NCI-H146 treated with DMSO at 0.1 percent for 48 hours (cell line): ENCODE results near the gene TNFAIP2.
"Not testable (repeated sequence)": the region's sequence is repeated elsewhere in the genome, so short reads cannot be mapped to it uniquely, and the experiment has no call there.

Source experiments
- DNase-seq: peaks from one replicate; lab custom pipeline; 2025; ENCODE audit not compliant: unreplicated experiment; lab: John Stamatoyannopoulos, UW

Gene TNFAIP2

GRCh38 chr14:103149351-103150237 is 26.3 kb downstream of the TNFAIP2 start:
- DNase-seq = no peak

DNA sequence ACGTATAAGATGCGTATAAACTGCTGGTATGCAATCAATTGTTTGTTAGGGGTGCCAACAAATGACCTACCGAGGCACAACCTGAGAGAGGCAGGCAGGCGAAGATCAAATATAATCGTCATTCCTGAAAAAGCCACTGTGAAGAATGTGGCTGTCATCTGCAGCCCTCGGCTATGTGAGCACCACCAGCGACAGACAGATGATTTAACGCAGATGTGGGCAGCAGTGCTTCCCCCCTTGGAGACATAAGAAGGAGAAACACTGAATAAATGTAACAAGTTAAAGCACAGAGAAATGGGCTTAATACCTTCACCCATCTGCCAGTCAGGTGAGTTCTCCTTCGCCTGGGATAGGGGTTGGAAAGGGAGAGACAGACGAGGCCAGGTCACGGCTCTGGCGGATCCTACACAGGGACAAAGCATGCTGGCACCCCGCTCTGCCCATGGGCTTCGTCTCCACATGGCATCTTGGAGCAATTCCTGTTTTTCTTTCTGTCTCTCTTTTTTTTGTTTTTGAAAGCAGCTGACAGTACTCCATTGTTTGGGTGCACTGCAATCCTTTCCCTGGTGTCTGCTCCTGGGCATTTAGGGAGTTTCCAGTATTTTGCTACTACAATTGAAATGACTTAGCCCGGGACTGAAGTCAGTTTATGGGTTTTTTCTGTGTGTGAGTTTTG is 28.1 kb downstream of the TNFAIP2 start:
- DNase-seq = no peak

- DNase-seq = no peak
These were observed 31.7 kb downstream of the TNFAIP2 start for GRCh38 chr14:103155010-103155409.

DNA sequence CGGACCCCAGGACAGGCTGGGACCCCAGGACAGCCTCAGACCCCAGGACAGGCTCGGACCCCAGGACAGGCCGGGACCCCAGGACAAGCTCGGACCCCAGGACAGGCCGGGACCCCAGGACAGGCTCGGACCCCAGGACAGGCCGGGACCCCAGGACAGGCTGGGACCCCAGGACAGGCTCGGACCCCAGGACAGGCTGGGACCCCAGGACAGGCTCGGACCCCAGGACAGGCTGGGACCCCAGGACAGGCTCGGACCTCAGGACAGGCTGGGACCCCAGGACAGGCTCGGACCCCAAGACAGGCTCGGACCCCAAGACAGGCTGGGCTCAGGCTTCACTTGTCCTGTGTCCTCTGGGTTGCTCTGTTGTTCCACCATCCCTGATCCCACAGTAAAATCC is 32.2 kb downstream of the TNFAIP2 start:
- not testable (repeated sequence) for DNase-seq

DNA sequence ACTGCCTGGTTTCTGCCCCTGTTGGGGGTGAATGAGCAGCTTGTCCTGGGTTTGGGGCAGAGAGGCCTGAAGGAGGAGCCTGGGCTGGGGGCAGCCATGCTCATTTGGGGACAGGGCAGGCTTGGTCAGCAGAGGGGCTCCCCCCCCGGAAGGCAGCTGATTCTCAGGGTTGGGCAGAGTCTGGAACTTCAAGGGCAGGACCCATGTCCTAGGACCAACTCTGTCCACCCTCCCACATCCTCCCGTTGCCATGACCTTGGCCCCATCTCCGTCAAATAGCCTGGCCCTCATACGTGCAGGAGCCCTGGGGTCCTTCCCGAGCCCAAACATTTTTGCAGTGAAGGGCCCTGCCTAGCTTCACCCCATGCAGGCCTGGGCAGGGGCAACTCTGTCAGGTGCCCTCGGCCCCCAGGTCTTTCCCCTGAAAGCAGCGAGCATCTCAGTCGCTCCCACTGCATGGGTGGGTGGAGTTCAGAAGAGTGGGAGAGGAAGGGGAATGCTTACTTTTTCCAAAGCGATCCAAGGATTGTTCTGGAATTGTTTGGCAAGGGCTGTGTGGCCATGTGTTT is 32.6 kb downstream of the TNFAIP2 start:
- DNase-seq = no peak

GRCh38 chr14:103156651-103157378 is 33.6 kb downstream of the TNFAIP2 start:
- no peak for DNase-seq

- no peak for DNase-seq
These were observed 34.7 kb downstream of the TNFAIP2 start for GRCh38 chr14:103157969-103158368.

- no peak for DNase-seq
These were observed 35.4 kb downstream of the TNFAIP2 start for GRCh38 chr14:103158688-103159087.

DNA sequence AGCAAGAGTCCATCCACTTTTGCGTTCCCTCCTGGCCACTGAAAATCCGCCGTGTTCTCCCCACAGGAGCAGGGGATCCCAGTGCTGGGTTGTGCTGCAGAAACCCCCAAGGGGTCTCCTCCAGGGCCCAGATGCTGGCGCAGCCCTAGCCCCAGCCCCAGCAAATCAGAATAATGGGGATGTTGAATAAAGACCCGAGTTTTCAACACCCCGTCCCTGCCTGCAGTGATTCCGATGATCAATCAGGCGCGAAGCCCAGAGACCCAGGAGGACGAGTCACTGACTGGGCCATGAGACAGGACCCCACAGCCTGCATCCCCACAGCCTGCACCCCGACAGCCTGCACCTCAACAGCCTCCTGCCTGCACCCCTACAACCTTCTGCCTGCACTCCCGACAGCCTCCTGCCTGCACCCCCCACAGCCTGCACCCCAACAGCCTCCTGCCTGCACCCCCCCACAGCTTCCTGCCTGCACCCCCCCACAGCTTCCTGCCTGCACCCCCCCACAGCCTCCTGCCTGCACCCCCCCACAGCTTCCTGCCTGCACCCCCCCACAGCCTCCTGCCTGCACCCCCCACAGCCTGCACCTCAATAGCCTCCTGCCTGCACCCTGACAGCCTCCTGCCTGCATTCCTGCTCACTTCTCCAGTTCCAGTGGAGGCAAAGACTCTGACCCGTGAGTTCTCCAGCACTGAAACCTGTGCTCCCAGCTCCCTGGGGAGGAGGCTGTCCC is 37.2 kb downstream of the TNFAIP2 start:
- no peak for DNase-seq

GRCh38 chr14:103161054-103161397 is 37.8 kb downstream of the TNFAIP2 start:
- DNase-seq = no peak

DNA sequence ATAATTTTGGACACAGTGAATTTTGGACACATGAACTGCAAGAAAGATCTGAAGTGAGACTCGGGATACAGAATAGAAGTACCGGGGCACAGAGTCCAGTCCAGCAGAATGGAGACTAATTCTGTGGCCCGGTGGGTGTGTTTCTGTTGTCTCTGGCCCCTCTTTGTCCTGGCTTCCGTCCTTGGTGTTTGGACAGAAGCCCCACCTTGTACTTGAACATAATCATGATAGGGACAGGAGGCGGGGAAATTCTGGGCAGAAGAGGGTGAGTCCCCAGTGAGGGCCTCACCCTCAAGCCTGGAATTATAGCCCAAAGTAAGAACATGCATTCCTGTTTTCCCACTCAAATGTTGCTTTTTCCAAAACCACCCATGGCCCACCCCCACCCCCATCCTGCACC is 39.9 kb downstream of the TNFAIP2 start:
- no peak for DNase-seq

DNA sequence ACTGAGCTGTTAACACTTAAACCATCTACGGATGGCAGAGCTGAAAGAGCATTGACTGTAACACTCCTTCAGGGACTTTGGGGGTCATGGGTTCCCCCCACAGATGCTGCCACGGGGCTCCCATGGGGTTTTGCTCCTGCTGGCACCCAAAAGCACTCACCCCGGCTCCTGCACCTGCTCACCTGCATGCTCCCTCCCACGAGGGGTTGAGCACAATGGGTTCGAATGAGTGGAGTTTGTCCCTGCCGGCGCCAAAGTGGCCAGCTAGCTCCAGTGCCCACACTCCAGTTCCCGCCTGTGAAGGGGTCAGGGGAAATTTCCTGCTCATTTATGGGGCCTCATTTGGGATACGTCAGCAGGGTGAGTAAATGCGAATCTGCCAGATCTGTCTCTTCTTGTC is 40.7 kb downstream of the TNFAIP2 start:
- DNase-seq = no peak

DNA sequence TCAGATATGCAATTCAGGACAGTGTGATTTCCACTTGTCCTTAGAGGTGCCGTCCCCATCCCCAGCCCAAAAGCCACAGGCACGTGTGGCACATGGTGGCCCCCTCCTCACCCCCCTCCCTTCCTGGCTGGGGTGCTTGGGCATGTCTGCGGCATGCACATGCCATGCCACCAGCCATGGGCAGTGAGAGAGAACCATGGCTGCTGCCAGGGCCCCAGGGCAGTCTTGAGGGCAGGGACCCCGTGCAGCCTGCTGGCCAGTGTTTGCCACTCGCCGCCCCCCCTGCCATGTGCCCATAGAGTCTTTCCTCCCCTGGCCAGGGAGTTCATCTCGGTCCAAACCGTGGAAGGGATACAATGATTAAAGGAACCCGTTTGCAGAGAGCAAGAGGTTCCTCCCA is 41.5 kb downstream of the TNFAIP2 start:
- DNase-seq = no peak

DNA sequence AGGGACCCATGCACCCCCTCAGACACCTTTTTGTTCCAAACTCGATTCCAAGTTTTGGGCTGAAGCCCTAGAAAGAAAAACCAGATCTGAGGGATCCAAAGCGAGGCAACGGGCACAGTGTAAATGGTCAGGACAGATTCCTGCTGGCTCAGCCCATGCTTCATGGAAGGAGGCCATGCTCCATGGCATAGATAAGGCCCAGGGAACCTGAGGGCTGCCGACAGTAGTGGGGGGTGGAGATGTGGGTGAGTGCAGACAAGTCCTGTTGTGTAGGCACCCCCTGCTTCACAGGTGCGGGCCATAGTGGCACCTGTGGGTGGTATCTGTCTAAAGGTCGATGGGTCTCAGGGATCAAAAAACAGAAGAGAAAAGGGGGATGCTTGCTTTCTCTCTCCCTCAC is 42.1 kb downstream of the TNFAIP2 start:
- DNase-seq = no peak

GRCh38 chr14:103169954-103170353 is 46.7 kb downstream of the TNFAIP2 start:
- no peak for DNase-seq

- DNase-seq = not testable (repeated sequence)
These were observed 47.9 kb downstream of the TNFAIP2 start for GRCh38 chr14:103171206-103171605.

DNA sequence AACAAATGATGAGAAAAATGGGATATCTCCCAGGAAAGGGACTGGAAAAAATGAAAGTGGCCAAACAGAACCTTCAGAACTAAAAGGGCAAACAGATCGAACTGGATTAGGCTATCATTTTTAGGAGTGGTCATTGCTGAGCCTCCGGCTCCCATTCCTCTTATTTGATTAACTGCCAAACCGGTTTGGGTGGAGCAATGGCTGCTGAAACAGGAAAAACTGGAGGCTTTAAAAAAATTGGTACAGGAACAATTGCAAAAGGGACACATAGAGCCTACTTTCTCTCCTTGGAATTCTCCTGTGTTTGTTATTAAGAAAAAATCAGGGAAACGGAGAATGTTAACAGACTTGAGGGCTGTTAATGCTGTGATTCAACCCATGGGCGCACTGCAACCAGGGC is 49.7 kb downstream of the TNFAIP2 start:
- no peak for DNase-seq

- not testable (repeated sequence) for DNase-seq
These were observed 50.6 kb downstream of the TNFAIP2 start for GRCh38 chr14:103173887-103174286.

GRCh38 chr14:103176176-103176575 is 52.9 kb downstream of the TNFAIP2 start:
- not testable (repeated sequence) for DNase-seq

- no peak for DNase-seq
These were observed 54.1 kb downstream of the TNFAIP2 start for GRCh38 chr14:103177376-103177775.

- no peak for DNase-seq
These were observed 55.3 kb downstream of the TNFAIP2 start for GRCh38 chr14:103178521-103178920.
